Measurements from ENCODE around the gene PELI1. TPM values are rescaled to one million over a fixed set of nuclear protein-coding genes. Genes with fewer than 3 reads are reported as not detected.

PELI1 gene
- total and polyA plus RNA-seq, 2 of the 8 experiments (the other 6 are each of a cell fraction or from before 2014, with no cell fraction given): 21.8 to 57.1 TPM

DNA sequence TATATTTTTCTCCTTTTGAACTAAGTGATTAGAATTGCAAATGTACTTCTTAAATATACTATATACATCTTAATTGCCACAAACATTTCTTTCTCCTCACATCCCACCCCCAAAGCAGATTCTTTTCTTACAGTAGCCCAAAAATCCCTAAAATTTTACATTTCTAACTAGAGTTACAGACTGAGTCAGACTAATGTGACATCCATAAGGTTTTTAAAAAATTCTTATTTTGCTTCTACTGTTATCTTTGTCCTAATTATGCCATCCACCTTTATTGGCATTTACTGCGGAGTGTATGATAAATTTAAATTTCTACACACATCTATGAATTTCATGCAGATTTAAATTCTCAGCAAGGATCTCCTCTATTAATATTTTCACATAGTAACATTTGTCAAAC, 15.8 kb downstream of the PELI1 start:
- no peaks in the 10 kb centered on the region for H3K36me3 ChIP-seq (ENCODE audit: control insufficient read depth in 2 of 4, insufficient read depth in 4 of 4, low read length in 3 of 4)
- no peak overlapping the region for H3K4ac ChIP-seq (replicated peaks; ENCODE audit: insufficient read length, low read depth, low read length)
- H3K9me3 ChIP-seq (ENCODE audit: insufficient read depth in 2 of 2, low read depth in 1 of 2, low read length in 1 of 2): no peaks in the 10 kb centered on the region
- peaks cover 3% of the 10 kb centered on the region for H3K79me1 ChIP-seq (ENCODE audit: low read depth, low read length)
- no peak overlapping the region for H2AFZ ChIP-seq (ENCODE audit: low read length)
- no peaks in the 10 kb centered on the region for H3K27me3 ChIP-seq (replicated peaks in 1 of 4; ENCODE audit: control insufficient read depth in 3 of 4, extremely low read depth in 1 of 4, insufficient read depth in 3 of 4, low read length in 3 of 4)
- peaks cover 0 to 100% of the 10 kb centered on the region in 2 experiments; a peak in 3 of 4 replicates for H3K79me2 ChIP-seq (ENCODE audit: control insufficient read depth in 1 of 2, insufficient read depth in 2 of 2, low read length in 2 of 2)
- H3K14ac ChIP-seq (ENCODE audit: insufficient read length): no peak overlapping the region
- ChIA-PET CTCF (ENCODE audit: partially characterized antibody) (interaction anchor here (0.6 kb wide), 1 partner anchor 13 kb away, joined by 4 read pairs; no protein-coding TSS in a partner anchor), POLR2A (ENCODE audit: partially characterized antibody) (interaction anchor here (0.7 kb wide), 1 partner anchor 18 kb away, joined by 3 read pairs; no protein-coding TSS in a partner anchor)
- H4K20me1 ChIP-seq (replicated peaks in 1 of 2; ENCODE audit: control insufficient read depth in 1 of 2, insufficient read depth in 2 of 2, low read length in 2 of 2): peaks cover 3% of the 10 kb centered on the region in 2 experiments
- no peak overlapping the region for H3K4me2 ChIP-seq (ENCODE audit: insufficient read depth in 1 of 2, low read depth in 2 of 2, low read length in 2 of 2)
- no peak overlapping the region for H2AK5ac ChIP-seq (ENCODE audit: low read depth, low read length)
- H2BK20ac ChIP-seq (ENCODE audit: low read length): no peak overlapping the region
- H3K18ac ChIP-seq (ENCODE audit: extremely low read depth, low read length): no peak overlapping the region
- H4K5ac ChIP-seq (ENCODE audit: insufficient read length, low read depth, low read length): no peak overlapping the region
- no peak overlapping the region for H3K23ac ChIP-seq (ENCODE audit: insufficient read length)
- DNase-seq (ENCODE audit: low read depth in 1 of 2, low spot score in 2 of 2): no peak
- no peak overlapping the region for H3K9ac ChIP-seq (replicated peaks in 1 of 4; ENCODE audit: extremely low read depth in 1 of 4, low read depth in 3 of 4, low read length in 3 of 4)
- H3K56ac ChIP-seq (replicated peaks; ENCODE audit: insufficient read length, low read depth, low read length): no peak overlapping the region
- H4K8ac ChIP-seq (ENCODE audit: extremely low read depth, insufficient read depth, low read length): no peak overlapping the region
- H2BK5ac ChIP-seq (ENCODE audit: low read depth, low read length): no peak overlapping the region
- H3K23me2 ChIP-seq (ENCODE audit: low read depth, low read length): no peaks in the 10 kb centered on the region
- no peak for FAIRE-seq
- H2BK12ac ChIP-seq (ENCODE audit: low read depth, low read length): no peak overlapping the region
- H2BK120ac ChIP-seq (replicated peaks; ENCODE audit: low read depth, low read length): no peak overlapping the region
- no peak overlapping the region for H3K27ac ChIP-seq (ENCODE audit: low read depth, low read length)
- 90% methylated on average over 1 of the region's 1 CpG; no CpG with 5 or more reads in 1 of the 2 experiments for WGBS, 2 experiments (ENCODE audit: extremely low coverage in 1 of 2, insufficient coverage in 1 of 2, insufficient read length in 1 of 2, insufficient replicate concordance in 2 of 2, low coverage in 1 of 2, low lambda C conversion rate in 2 of 2, missing lambda C conversion rate in 1 of 2)
- H4K91ac ChIP-seq (replicated peaks; ENCODE audit: insufficient read length, low read length): no peak overlapping the region
- H3K4me1 ChIP-seq (replicated peaks in 1 of 4; ENCODE audit: control insufficient read depth in 3 of 4, insufficient read depth in 4 of 4, low read length in 3 of 4): peaks cover 0 to 10% (median 0%) of the 10 kb centered on the region in 4 experiments; a peak in 3 of 7 replicates
- H3K4me3 ChIP-seq (ENCODE audit: extremely low read depth in 1 of 4, insufficient read depth in 2 of 4, low read depth in 3 of 4, low read length in 4 of 4): peak overlapping the region in 1 of 4 experiments; percentile 18; a peak in 1 of 8 replicates
- TF ChIP-seq PHF8 (conservative IDR thresholded peaks at IDR 0.05; ENCODE audit: low read depth, low read length) (no peak), KDM5A (IDR thresholded peaks at IDR 0.05; ENCODE audit: low read length) (no peak), POU5F1 (IDR thresholded peaks at IDR 0.05; ENCODE audit: low read depth, low read length) (no peak)
- H2BK15ac ChIP-seq (ENCODE audit: low read length): no peak overlapping the region
